Suprapubic skin (tissue), 4 donors: ENCODE data around the gene THRB.

Experiments used
- CTCF ChIP-seq, 2 donors: fragments of 200-600 bp in 1 of 2; fragments of 450-650 bp in 1 of 2; sonication (generic) in 1 of 2; IDR thresholded peaks; one replicate each; pipeline ENCODE4 v1.5.1; 2016 to 2019; ENCODE audit warnings: antibody characterized with exemption in 2 of 2, mild to moderate bottlenecking in 1 of 2, moderate library complexity in 1 of 2
- EP300 ChIP-seq: sonication (generic); formaldehyde crosslinking; IDR thresholded peaks from one replicate; pipeline ENCODE4 v1.6.1; 2017; ENCODE audit warnings: antibody characterized with exemption
- POLR2A ChIP-seq, 2 donors: fragments of 450-650 bp; IDR thresholded peaks; one replicate each; pipeline ENCODE4 v1.6.1; 2017; ENCODE audit warnings: antibody characterized with exemption in 2 of 2, mild to moderate bottlenecking in 2 of 2, moderate library complexity in 2 of 2
- POLR2AphosphoS5 ChIP-seq, 3 donors: sonication (generic); formaldehyde crosslinking; IDR thresholded peaks; one replicate each; pipeline ENCODE4 v1.6.1; 2017; ENCODE audit warnings: antibody characterized with exemption in 3 of 3

- TF ChIP-seq POLR2AphosphoS5 (IDR thresholded peaks at IDR 0.05) = no peak
- TF ChIP-seq CTCF (IDR thresholded peaks at IDR 0.05) = no peak
- TF ChIP-seq EP300 = no peak
- no peak for TF ChIP-seq POLR2A (IDR thresholded peaks at IDR 0.05)
These were observed 47.3 kb upstream of the THRB start for GRCh38 chr3:24541935-24542334.
